GM20431 (cell line): ENCODE measurements around the gene ST3GAL2.
"Not testable (repeated sequence)": the region's sequence is repeated elsewhere in the genome, so short reads cannot be mapped to it uniquely, and the experiment has no call there.

Experiments used
- in situ Hi-C: fragments of 300-500 bp; cut with MseI, MboI; formaldehyde crosslinking; loops from one replicate; pipeline ENCODE4 v1.15.0; 2020; ENCODE audit warnings: low sequenced_read_pairs; ENCODE audit not compliant: unreplicated experiment

The ST3GAL2 gene

GRCh38 chr16:70359552-70359951, 79.3 kb downstream of the ST3GAL2 start:
- in situ Hi-C loops = loop anchor here (25.0 kb wide), 1 partner anchor 278 kb away; the partner anchor contains the start of gene IL34

GRCh38 chr16:70349783-70350182, 89.1 kb downstream of the ST3GAL2 start:
- in situ Hi-C loops = loop anchor here (25.0 kb wide), 1 partner anchor 288 kb away; the partner anchor contains the start of gene IL34

GRCh38 chr16:70348991-70349390, 89.9 kb downstream of the ST3GAL2 start:
- in situ Hi-C loops = no loop called here

GRCh38 chr16:70345840-70346239, 93.1 kb downstream of the ST3GAL2 start:
- in situ Hi-C loops = no loop called here

GRCh38 chr16:70342016-70342415, 96.9 kb downstream of the ST3GAL2 start:
- in situ Hi-C loops = no loop called here

GRCh38 chr16:70341600-70341999, 97.3 kb downstream of the ST3GAL2 start:
- in situ Hi-C loops = no loop called here

GRCh38 chr16:70337814-70338213, 101.1 kb downstream of the ST3GAL2 start:
- in situ Hi-C loops = no loop called here

GRCh38 chr16:70332728-70333127, 106.2 kb downstream of the ST3GAL2 start:
- in situ Hi-C loops = not testable (repeated sequence)

GRCh38 chr16:70331588-70332358, 107.1 kb downstream of the ST3GAL2 start:
- in situ Hi-C loops = no loop called here

GRCh38 chr16:70331091-70331490, 107.8 kb downstream of the ST3GAL2 start:
- in situ Hi-C loops = no loop called here
